NCI-H2171 (cell line): Measurements from ENCODE around the gene SCN11A.

Source experiments
- DNase-seq: peaks from one replicate; lab custom pipeline; 2025; lab: John Stamatoyannopoulos, UW

Gene SCN11A

DNA sequence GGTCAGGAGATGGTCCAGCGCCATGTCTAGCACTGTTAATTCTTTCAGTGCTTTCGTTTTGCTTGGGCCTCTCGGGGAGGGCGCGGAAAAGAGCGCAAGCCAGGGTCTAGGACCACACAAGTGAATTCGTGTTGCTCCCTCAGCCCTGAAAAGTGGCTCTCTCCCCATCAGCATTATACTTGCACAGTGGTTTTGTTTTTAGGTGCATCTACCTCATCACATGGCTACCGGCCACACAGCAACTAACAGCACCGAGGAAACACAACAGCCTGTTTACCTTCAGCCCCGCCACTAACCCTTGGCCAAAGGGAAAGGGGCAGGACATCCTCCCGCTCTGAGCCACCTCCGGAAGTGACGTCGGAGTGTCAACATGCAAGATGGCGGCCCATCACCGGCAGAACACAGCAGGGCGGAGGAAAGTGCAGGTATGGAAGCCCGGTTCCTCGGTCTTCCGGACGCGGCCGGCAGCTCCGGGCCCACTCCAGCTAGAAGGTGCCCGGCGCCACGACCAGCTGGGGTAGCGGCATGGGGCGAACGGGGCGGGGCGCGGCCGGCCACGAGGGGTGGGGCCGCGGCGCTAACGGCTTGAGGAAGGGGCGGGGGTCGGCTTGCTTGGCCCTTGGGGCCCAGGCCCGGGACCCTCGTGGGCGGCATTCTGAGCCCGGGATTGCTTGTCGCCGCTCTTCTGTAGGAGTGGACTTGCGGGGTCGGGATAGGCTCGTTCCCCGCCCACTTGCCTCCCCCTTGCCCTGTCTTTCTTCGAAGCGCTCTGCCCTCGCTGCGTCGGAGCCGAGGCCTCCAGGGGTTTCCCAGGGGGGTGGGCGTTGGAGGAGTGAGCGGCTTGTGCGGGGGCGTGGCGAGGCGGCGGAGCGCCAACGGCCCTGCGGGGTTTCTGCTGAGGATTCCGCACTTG lies at the start of gene SCN11A, which contains the start of gene WDR48:
Gene SCN11A, minus strand, starts transcription at position 296 of the 913 bp plus-strand sequence. CDS start 101,582 bp downstream, outside the sequence.
Gene WDR48, plus strand, starts transcription at position 368 of the 913 bp plus-strand sequence. Its CDS starts 10 bp downstream, at position 378.
- peak; percentile 61 for DNase-seq

DNA sequence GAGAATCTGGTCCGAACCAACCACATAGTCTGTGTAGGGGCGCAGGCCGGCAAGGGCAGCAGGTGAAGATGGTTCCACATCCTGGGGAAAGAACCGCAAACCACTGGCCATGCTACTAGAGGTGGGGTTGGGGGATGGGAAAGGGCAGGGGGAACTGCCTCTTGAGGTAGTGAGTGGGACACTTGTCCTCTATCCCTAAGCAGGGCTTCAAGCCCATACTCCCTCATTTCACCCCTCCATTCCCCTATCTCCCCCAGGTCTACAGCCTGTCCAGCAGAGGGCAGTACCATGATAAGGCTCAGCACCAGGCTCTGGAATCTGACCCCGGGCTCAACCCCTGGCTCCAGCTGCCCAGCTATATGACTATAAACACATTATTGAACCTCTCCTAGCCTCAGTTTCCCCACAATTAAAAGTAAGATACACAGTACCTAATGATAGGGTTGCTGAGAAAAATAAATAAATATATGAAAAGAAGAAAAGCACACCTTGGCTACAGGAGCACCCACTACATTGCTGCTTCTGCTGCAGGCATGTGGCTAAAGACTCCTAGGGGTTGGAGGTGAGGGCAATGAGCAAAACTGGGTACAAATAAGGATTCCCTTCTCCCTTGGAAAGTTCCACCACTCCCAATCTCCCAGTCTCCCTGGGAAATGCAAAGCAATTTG lies 49.4 kb upstream of the SCN11A start:
- DNase-seq: no peak

DNA sequence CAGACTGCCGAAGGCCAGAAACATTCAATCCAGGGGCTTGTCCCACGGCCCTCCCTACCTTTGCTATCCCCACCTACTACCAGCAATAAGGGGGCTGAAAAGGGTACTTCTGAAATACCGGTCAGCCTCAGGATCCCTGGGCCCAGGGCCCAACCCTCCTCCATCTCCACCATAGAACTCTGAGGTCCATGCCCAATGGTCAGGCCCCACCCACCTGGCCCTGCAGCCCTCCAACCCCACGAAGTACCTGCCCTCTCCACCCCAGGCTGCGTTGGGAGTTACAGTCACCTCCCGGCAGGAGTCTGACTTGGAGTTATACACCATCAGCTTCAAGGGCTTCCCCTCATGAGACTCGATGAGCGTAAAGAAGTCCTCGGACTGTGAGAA lies 48.7 kb upstream of the SCN11A start:
- DNase-seq: no peak

- no peak for DNase-seq
Observed at GRCh38 chr3:39099738-39100499, 48.2 kb upstream of the SCN11A start.

- DNase-seq: no peak
Observed at GRCh38 chr3:39099242-39099641, 47.5 kb upstream of the SCN11A start.

- no peak for DNase-seq
Observed at GRCh38 chr3:39098473-39099000, 46.8 kb upstream of the SCN11A start.

- no peak for DNase-seq
Observed at GRCh38 chr3:39097716-39098472, 46.1 kb upstream of the SCN11A start.

GRCh38 chr3:39096775-39097174 lies 45.0 kb upstream of the SCN11A start:
- DNase-seq: no peak

- DNase-seq: no peak
Observed at GRCh38 chr3:39095778-39096177, 44.0 kb upstream of the SCN11A start.

- no peak for DNase-seq
Observed at GRCh38 chr3:39094851-39095677, 43.3 kb upstream of the SCN11A start.

DNA sequence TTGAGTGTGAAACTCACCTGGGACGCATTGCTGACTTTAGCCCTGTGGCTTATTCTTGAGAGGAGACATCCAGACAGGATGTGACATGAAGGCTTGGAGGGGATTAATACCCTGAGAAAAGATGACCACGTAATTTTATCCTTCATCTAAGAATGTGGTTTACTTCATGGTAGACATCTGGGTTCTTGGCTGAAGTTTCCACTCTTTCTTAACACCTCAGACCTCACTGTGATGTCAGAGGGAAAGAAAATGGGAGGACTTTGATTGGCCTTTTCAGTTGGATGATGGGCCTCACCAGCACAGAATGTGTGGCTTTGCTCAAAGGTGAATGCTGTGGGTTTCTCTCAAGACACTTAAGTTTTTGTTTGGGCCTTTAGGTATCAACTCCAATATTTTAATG lies 39.2 kb upstream of the SCN11A start:
- DNase-seq: no peak

GRCh38 chr3:39088889-39089288 lies 37.1 kb upstream of the SCN11A start:
- no peak for DNase-seq

DNA sequence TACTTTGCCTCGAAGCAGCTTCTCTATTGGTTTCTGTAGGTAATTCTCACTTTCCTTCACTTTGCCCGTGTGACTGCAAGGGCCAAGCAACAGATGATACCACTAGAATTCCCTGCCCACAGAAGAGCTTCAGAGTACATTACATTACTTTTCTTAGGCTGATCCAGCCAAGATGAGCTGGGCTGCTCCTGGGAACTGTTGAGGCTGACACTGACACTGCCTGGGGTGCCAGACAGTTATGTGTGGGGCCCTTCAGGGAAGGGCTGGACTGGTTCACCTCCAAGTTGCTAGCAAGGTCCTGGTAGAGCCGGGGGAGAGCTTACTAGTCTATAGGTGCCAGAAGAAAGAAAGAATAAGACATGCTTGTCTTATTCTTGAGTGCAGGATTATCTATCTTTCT lies 36.7 kb upstream of the SCN11A start:
- DNase-seq: no peak

DNA sequence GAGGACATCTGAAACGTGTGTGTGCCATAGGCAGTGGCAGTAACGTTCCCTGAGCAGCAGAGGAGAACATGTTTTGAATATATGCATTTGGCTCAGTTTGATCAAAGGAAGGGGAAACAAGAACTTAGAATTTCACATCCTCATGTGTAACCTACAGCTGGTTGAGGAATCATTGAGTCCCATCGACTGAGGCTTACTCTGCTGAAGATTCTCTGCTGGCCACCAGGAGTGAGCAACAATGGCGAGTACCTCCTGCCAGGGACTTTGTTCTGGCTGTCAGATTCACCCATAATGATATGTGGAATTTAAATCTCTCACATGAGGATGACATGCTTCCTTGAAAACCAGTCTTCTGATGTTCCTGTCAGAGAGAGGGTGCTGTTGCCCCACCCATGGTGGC lies 34.4 kb upstream of the SCN11A start:
- DNase-seq: no peak

DNA sequence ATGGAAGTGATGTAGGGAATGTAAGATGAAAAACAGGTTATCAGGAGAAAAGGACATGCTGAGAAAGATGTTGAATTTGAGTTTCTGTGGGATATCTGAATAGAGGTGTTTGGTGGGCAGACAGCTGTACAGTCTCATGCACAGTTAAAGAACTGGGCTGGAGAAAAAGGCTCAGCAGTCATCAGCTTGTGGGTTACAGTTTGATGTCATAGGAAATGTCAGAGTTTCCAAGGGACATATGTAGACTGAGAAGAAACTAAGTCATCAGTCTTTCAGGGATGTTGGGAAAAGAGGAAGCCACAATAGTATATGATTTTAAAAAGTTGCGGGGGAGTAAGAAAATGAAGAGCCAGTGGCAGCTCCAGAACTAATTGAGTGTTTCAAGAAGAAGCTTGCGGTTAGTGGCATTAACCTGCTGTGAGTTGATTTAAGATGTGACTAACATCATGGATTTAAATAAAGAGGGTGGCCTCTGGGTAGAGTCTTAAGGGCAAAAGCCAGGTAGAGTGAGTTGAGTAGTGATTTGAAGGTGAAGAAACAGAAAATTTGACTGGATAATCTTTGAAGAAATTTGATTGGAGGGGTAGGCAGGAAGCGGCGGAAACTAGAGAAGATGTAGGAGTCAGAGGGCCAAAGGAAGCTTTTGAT lies 31.0 kb upstream of the SCN11A start:
- DNase-seq: no peak

DNA sequence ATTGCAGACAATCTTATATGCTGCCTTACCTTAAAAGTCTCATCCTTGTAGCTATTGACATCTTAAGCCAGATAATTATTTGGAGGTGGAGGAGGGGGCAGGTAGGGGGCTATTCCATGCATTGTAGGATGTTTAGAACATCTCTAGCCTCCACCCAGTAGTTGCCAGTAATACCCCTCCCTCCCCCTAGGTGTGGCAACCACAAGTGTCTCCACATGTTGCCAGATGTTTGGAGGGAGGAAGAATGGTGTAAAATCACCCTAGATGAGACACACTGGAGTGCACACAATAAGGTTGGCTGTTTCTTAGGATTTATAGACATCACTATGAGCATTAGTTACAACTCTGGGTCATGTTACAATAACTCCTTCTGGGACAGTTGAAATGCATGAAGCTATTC lies 28.3 kb upstream of the SCN11A start:
- no peak for DNase-seq

DNA sequence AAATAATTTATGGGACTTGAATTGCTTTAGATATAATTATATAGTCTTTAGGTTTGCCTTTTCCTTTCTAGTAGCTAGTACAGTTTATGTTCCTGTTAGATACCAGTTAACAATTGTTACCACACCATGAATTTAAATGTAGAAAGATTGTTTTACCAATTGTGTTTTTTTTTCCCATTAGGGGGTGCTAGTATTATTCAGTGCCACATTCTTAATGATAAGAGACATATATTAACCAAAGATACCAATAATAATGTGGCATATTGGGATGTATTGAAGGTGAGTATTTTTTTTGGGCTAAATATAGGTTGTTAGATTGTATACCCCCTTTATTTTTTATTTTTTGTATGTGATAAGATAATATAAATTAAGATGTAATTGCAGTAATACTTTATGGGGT lies 27.8 kb upstream of the SCN11A start:
- DNase-seq: no peak

- no peak for DNase-seq
Observed at GRCh38 chr3:39075910-39076309, 24.2 kb upstream of the SCN11A start.

GRCh38 chr3:39068556-39068955 lies 16.8 kb upstream of the SCN11A start:
- no peak for DNase-seq

- no peak for DNase-seq
Observed at GRCh38 chr3:39067286-39067685, 15.5 kb upstream of the SCN11A start.
